ENCODE data around the gene SLC35G6.
"Not testable (repeated sequence)": the region's sequence is repeated elsewhere in the genome, so short reads cannot be mapped to it uniquely, and the experiment has no call there.

SLC35G6 gene

DNA sequence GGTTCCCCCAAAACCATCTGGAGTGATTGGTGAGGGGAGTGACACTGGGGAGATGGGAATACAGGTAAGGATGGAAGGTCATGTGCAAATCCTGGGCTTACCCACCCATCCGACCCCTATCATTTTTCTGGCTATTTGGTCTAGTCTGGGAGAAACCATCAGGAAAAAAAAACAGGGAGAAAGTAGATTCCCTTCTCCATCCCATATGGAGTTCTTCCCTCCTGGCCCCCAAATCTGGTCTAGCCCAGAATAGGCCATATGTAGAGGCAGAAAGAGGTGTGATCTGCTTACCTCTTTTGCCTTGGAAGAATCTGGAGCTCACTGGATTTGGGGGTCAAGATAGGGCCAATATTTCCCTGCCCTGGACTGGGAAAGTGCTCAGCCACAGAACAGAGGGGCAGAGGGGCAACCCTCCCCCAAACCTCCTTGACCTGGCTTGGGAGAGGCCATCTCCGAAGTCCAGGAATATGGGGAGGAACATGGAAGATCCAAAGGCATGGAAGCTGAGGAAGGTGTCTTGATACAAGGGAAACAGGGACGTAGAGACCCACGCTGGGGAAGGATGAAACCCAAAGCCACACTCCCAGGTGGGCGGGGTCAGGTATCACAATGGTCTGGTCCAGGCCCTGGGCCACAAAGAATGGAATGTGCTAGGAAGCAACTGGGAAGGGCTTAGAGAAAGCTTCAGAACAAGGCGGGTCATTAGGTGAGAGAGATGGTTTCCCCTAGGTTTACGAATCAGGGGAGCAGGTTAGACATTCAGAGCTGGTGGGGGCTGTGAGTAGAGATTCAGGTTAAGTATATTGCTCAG is 20.2 kb upstream of the SLC35G6 start:
- no peak for DNase-seq (ENCODE audit: low read depth in 2 of 2)

DNA sequence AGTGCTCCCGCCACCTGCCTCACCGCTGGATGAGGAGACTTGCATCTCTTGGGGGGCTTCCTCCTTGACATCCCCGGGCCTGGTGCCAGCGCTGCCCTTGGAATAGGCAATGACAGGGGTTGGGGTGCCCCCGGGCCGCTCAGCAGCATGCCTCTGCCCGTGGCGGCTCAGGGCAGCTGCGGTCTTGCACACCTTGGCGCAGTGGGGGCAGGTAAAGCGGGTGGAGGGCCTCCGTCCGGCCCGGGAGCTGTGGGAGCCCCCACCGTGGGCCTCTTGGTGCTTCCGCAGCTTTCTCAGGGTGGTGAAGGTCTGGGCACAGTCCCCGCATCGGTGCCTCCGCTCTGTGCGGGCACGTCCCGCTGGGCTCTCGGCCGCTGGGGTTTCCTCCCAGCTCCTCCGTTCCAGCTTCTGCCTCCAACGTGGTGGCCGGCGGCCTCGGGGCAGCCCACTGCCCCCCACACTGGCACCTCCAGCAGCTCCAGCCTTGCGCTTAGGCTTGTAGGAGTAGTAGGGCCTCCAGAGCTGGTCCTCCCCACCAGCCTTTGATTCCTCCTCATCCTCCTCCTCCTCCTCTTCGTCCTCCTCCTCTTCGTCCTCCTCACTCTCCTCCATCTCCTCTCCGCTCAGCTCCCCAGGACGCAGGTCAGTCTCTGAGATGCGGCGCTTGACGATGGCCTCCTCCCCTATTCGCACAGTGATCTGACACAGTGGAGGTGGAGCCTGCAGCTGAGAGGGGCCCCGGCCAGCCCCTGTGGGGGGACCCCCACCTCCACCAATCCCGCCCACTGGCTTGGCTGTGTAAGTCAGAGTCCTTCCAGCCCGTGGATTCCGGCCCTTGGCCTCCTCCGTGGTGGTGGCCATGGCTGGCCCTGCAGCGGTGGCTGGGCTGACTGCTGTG is 18.5 kb upstream of the SLC35G6 start:
- DNase-seq (ENCODE audit: low read depth in 2 of 2) = no peak

DNA sequence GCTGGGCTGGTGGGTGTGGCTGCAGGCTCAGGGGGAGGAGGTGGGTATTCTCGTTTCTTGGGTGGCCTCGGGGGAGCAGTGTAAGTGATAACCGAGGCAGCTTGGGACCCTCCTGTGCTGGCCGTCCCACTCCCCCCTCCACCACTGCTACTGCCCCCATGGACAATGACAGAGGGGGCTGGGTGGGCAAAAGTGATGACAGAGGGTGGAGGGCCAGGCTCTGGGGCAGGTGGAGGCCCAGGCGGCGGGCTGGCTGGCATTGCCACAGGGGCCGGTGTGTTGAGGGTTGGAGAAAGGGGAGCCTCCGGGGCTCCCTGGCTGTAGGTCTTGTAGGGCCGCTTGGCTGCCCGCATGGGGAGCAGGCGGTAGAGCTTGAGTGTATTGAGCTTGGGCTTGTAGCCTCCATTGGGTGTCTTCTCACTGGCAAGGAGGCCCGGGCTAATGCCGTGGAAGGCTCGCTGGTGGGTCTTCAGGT is 17.8 kb upstream of the SLC35G6 start:
- DNase-seq (ENCODE audit: low read depth in 2 of 2) = no peak

DNA sequence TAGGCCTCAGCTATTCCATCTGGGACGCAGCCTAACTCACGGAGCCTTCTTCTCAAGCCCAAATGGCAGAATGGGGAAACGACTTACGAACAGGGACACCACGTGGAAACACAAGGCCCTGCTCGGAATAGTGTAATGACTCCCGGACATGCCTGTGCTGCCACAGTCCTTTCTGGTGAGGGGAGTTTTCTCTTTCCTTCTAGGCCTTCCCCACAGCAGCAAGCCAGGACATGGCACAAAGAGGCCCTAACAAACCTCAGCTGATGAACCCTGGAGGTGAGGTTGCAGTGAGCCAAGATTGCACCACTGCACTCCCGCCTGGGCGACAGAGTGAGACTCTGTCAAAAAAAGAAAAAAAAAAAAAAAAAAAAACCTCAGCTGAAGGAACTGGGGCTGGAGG is 17.2 kb upstream of the SLC35G6 start:
- no peak for DNase-seq (ENCODE audit: low read depth in 2 of 2)

DNA sequence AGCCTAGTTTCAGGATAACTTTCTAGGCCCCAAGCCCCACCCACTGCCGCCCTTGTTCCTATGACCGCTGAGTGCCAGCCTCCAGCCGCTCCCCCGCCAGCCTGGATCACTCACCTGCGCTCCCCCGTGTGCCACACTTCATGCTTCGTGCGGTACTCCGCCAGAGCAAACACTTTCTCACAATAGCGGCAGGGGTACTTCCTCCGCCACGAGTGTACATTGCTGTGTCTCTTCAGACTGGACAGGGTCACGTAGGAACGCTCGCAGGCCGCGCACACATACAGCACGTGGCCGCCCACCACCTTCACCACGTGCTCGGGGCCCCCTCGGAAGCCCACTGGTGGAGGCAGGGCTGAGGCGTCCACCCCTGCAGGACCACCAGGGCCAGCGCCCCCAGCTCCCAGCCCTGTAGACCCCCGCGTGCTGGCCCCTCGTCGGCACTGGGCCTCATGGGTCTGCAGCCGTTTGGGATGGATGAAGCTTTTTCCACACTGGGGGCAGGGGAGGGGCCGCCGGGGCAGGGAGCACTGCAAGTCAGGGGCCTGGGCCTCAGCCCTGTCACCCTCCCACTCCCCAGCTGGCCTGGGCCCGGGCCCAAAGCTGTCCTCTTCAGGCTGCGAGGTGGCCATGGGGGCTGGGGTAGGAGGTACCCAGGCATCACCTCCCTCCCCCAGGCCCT is 15.5 kb upstream of the SLC35G6 start:
- no peak for DNase-seq (ENCODE audit: low read depth in 2 of 2)

DNA sequence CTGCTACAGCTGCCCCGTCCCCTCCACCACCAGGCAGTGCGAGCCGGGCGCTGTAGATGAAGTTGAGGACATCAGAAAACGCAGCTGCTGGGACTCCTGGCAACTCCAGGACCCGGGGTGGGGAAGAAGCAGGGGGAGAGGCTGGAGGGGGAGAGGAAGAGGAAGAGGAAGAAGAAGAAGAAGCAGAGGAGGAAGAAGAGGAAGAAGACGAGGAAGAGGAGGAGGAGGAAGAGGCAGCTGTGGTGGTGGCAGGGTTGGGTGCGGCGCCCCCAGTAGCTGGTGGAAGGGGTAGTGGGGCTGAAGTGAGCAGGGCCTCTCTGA is 15.0 kb upstream of the SLC35G6 start:
- DNase-seq (ENCODE audit: low read depth in 2 of 2) = no peak

DNA sequence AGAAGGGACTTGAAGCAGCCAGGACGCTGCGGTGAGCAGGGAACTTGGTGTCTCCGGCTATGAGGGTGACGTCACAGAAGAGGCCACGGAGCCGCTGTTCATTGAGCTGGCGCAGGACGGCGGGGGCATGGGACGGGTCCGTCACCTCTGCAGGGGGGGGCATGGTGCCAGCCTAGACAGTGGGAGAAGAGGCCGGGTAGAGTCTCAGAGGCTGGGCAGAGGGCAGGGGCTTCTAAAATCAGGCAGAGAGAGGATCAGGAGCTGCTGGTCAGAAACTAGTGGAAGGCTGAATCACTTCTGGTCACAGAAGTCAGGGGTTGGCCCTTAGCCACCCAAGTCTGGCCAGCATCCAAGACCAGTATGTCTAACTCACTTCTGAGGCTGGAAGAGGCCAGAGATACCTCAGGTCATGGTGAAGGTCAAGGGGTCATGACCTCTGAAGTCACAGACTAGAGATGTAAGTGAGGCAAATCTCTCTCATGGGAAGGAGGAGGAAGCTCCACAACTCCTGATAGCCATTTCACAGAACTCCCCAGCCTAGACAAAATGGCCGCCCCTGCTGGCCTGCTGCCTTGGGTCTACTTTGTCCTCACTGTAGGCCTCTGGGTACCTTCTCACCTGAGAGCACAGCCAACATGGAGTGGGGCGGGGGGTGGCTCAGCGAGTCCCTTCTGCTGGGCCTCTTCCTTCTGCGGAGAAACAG is 14.5 kb upstream of the SLC35G6 start:
- no peak for DNase-seq (ENCODE audit: low read depth in 2 of 2)

DNA sequence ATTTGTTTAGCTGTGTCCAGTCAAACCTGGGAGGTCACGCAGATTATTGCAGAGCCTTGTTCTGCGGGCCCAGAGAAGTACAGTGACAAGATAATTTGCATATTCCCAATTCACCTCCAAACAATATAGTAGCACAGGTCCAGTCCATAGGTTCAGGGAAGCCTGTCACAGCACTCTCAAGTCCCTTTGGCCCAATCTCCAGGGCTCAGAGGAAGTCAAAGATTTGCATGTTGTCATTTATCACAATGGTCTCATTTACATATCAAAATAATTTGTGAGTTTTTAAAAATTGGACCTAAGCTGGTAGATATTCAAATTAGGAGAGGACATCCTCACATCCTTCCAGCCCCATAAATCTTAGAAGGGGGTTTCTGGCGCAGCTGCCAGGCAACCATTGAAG is 13.7 kb upstream of the SLC35G6 start:
- DNase-seq (ENCODE audit: low read depth in 2 of 2) = no peak

DNA sequence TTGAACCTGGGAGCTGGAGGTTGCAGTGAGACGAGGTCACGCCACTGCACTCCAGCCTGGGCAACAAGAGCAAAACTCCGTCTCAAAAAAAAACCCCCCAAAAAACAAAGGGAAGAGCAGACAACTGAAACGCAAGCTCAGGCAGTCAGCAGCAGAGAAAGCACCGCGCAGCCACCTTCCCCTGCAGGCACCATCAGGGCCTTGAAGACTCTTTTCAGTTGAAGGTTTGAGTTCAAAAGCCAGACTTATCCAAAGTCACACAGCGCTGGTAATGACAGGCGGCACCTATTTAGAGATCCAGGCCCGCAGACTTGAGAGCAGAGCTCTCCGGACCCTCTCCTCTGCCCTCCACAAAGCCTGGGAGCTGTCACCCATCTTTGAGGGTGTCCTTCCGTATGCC is 13.0 kb upstream of the SLC35G6 start:
- no peak for DNase-seq (ENCODE audit: low read depth in 2 of 2)

DNA sequence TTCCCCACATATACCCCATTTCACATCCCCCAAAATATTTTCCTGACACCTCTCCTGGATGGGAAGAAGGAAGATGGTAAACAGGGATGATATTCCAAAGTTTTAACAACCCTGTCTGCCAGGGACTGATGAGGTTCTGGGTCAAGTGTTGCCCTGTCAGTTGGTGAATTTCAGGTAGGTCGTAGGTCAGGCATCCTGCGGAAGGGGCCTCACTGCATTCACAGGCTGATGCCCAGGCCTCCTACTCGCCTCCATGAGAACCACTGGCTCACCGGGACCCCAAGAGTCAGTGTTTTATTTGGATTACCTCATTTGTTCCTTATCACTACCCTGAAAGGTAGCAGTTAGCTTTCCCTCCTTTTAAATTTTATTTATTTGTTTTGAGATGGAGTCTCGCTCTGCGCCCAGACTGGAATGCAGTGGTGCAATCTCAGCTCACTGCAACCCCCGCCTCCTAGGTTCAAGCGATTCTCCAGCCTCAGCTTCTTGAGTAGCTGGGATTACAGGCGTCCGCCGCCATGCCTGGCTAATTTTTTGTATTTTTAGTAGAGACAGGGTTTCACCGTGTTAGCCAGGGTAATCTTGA is 12.3 kb upstream of the SLC35G6 start:
- no peak for DNase-seq (ENCODE audit: low read depth in 2 of 2)

DNA sequence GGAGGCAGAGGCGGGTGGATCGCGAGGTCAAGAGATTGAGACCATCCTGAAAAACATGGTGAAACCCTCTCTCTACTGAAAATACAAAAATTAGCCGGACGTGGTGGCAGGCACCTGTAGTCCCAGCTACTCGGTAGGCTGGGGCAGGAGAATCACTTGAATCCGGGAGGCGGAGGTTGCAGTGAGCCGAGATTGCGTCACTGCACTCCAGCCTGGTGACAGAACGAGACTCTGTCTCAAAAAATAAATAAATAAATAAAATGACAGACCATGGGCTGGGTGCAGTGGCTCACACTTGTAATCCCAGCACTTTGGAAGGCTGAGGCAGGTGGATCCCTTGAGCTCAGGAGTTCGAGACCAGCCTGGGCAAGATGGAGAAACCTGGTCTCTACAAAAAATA is 11.4 kb upstream of the SLC35G6 start:
- DNase-seq (ENCODE audit: low read depth in 2 of 2) = not testable (repeated sequence)

DNA sequence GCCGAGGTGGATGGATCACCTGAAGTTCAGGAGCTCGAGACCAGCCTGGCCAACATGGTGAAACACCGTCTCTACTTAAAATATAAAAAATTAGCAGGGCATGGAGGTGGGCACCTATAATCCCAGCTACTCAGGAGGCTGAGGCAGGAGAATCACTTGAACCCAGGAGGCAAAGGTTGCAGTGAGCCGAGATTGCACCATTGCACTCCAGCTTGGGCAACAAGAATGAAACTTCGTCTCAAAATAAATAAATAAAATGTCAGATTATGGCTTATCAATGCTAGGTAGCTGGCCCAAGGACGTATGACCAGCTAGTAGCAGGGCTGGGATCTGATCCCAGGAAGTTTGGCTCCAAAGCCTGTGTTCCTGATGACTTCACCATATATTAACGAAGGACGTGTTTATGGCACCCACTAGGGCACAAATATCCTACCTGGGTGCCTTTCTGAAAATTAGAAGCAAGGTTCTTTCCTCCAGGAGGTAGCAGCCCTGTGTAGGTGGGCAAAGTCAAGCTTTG is 10.7 kb upstream of the SLC35G6 start:
- not testable (repeated sequence) for DNase-seq (ENCODE audit: low read depth in 2 of 2)

DNA sequence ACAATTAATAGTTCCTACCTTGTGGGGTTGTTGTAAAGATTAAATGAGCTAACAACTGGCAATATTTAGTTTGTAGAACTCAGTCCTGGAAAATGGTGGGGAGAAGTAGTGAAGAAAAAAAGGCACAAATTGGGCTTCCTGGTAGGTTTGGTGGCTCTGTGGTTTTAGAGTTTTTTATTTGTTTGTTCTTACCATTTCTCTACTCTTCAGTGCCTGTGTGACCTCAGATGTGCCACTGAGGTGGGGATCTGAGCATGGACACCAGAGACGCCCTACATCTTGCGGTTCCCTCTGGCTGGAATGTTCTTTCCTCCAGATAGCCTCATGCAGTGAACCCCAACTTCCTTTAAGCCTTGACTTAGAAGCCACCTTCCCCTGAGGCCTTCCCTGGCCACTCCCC is 9.5 kb upstream of the SLC35G6 start:
- DNase-seq (ENCODE audit: low read depth in 2 of 2) = no peak

DNA sequence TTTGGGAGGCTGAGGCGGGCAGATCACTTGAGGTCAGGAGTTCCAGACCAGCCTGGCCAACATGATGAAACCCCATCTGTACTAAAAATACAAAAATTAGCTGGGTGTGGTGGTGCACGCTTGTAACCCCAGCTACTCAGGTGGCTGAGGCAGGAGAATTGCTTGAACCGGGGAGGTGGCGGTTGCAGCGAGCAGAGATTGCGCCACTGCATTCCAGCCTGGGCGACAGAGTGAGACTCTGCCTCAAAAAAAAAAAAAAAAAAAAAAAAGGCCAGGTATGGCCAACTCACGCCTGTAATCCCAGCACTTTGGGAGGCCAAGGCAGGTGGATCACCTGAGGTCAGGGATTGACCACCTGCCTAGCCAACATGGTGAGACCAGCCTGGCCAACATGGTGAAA is 6.5 kb upstream of the SLC35G6 start:
- not testable (repeated sequence) for DNase-seq (ENCODE audit: low read depth in 2 of 2)

DNA sequence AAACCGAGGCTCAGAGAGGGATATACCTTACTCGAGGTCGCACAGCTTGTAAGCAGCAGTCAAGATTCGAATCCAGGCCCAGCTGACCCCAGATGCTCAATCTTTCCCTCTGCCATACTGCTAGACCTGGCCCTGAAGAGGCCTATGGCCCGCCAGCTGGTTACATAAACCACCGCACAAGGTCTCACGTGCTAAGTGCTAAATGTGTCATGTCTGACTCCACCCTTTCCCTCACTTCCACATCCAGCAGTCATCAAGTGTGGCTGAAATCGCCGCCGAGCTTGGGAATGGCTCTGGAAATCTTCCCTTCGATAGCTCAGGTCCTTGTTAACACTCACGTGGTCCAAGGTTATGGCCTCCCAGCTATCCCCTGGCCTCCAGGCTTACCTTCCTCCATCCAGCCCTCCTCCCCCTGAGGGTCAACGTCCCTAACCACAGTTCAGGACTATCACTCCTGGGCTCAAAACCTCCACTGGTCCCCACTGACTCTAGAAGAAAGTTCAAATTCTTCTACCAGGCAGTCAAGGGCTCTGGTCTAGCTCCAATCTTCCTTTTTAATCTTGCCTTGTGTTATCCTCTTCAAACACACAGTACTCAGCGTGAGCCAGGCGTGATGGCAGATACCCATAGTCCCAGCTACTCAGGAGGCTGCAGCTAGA is 5.4 kb upstream of the SLC35G6 start:
- no peak for DNase-seq (ENCODE audit: low read depth in 2 of 2)

DNA sequence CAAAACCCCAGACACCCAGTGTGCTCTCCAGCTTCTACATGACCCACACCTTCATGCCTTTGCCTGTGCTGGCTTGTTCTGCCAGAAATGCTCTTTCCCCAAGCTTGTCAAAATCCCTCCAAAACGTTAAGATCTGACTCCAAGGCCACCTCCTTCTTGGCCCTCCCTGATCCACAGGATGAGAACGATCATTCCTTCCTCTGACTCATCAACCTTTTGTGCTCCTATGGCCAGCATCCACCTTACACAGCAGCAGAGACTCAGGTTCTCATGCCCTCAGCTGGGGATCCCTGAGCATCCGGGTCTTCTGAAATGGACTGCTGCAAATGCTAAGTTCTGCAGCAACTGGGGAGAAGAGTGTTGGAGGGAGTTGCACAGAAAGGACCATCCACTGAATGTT is 4.8 kb upstream of the SLC35G6 start:
- DNase-seq (ENCODE audit: low read depth in 2 of 2) = no peak

DNA sequence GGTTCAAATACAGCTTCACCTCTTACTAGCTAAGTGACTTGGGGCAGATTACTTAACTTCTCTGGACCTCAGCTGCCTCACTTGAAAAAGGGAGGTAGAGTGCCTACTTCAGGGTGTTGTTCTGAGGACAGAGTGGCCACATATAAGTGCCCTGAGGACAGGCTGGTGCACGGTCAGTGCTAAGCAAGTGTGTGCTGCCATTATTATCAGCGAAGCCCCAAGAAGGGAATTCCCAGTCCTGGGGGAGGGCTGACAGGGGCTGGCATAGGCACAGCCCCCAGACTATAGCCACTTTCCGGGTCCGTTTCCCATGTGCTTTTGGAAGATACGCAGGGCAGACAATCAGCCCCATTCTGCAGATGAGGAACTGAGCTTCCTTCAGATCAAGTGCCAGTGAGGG is 4.3 kb upstream of the SLC35G6 start:
- DNase-seq (ENCODE audit: low read depth in 2 of 2) = no peak

DNA sequence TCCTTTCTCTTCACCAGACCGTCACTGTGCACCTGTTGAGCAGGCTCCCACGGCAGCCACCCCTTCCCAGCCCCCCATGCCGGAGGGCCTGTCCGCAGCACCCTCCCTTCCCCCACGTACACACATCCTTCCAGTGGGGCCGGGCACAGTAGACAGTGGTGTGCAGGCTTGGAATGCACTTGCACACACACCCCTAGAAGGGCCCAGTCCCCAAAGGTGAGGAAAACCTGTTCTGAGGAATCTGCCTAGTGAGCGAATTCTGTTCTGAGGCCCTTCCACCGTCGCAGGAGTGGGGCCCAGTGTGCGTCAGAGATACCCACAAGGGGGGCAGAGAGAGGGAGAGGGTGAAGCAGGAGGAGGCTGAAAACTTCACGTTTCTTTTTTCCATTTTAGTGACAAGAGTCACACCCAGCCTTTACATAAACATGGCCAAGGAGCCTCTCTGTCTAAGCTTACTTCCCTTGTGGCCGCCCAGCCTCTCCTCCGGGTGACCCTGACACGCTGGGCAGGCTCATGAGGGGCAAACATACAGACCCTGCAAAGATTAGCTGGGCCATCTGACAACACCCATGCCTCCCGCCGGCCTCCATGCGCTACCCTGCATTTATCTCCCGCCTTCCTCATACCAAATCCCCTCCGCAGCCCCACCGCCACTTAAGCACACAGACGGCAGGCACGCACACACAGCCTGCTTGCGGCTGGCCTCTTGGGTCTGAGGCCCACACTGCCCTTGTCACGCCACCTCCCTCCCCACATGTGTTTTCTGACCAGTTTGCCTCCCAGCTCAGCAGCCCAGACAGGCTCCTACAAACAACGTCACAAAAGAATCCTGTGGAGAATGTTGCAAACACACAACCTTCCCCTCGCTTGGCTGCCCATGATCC is 3.6 kb upstream of the SLC35G6 start:
- DNase-seq (ENCODE audit: low read depth in 2 of 2) = no peak

All from stimulated activated CD4-positive, alpha-beta T cell treated with anti-CD3 and anti-CD28 coated beads, Interleukin-15, amount 100 ng/mL, for 48 hours (primary cell).